ENCODE results near the gene NEBL. TPM values are rescaled to one million over a fixed set of nuclear protein-coding genes. Genes with fewer than 3 reads are reported as not detected.

NEBL gene
- total RNA-seq, 2 donors from 2014 or later: 18.5 to 40.7 TPM

GRCh38 chr10:20839141-20839540 lies 58.0 kb downstream of the NEBL start:
- H3K4me1 ChIP-seq: no peaks in the 10 kb centered on the region
- H3K4me3 ChIP-seq: no peak overlapping the region
- H3K27me3 ChIP-seq: no peaks in the 10 kb centered on the region
- H3K9me3 ChIP-seq: peaks cover 0 to 4% (median 0%) of the 10 kb centered on the region in 3 donors
- H3K27ac ChIP-seq: no peak overlapping the region
- 84 to 95% methylated on average over 4 of the region's 4 CpGs for WGBS, 2 donors
- no peak for DNase-seq
- TF ChIP-seq POLR2A (IDR thresholded peaks at IDR 0.05): no peak
- TF ChIP-seq CTCF (IDR thresholded peaks at IDR 0.05): no peak
- no peaks in the 10 kb centered on the region for H3K36me3 ChIP-seq (replicated peaks in 1 of 2; ENCODE audit: insufficient read depth in 1 of 2, low read depth in 2 of 2)
- no peak for ATAC-seq
- intact Hi-C loops (cut with DNase I): no loop called here

- no peaks in the 10 kb centered on the region for H3K36me3 ChIP-seq (replicated peaks in 1 of 2; ENCODE audit: insufficient read depth in 1 of 2, low read depth in 2 of 2)
- TF ChIP-seq CTCF (IDR thresholded peaks at IDR 0.05): no peak
- TF ChIP-seq POLR2A (IDR thresholded peaks at IDR 0.05): no peak
- H3K9me3 ChIP-seq: peaks cover 0 to 4% (median 0%) of the 10 kb centered on the region in 3 donors
- intact Hi-C loops (cut with DNase I): no loop called here
- H3K4me1 ChIP-seq: no peaks in the 10 kb centered on the region
- H3K4me3 ChIP-seq: no peak overlapping the region
- peak in 2 of 4 donors; percentile 5 to 13 for DNase-seq
- ATAC-seq: no peak
- WGBS, 2 donors: 97 to 100% methylated on average over 7 of the region's 7 CpGs
- no peaks in the 10 kb centered on the region for H3K27me3 ChIP-seq
- no peak overlapping the region for H3K27ac ChIP-seq
These were observed 60.7 kb downstream of the NEBL start for GRCh38 chr10:20836401-20836800.

- H3K9me3 ChIP-seq: peaks cover 0 to 4% (median 0%) of the 10 kb centered on the region in 3 donors
- no peak overlapping the region for H3K27ac ChIP-seq
- no peaks in the 10 kb centered on the region for H3K4me1 ChIP-seq
- ATAC-seq (no peak), DNase-seq (no peak)
- 61 to 70% methylated on average over 4 of the region's 4 CpGs for WGBS, 2 donors
- no peak for TF ChIP-seq POLR2A (IDR thresholded peaks at IDR 0.05)
- intact Hi-C loops (cut with DNase I): no loop called here
- H3K4me3 ChIP-seq: no peak overlapping the region
- no peaks in the 10 kb centered on the region for H3K27me3 ChIP-seq
- H3K36me3 ChIP-seq (replicated peaks in 1 of 2; ENCODE audit: insufficient read depth in 1 of 2, low read depth in 2 of 2): no peaks in the 10 kb centered on the region
These were observed 61.8 kb downstream of the NEBL start for GRCh38 chr10:20835335-20835734.

GRCh38 chr10:20834825-20835224 lies 62.3 kb downstream of the NEBL start:
- Histone ChIP-seq H3K4me3 (no peak overlapping the region), H3K36me3 (replicated peaks in 1 of 2; ENCODE audit: insufficient read depth in 1 of 2, low read depth in 2 of 2) (no peaks in the 10 kb centered on the region), H3K4me1 (no peaks in the 10 kb centered on the region), H3K9me3 (peaks cover 0 to 4% (median 0%) of the 10 kb centered on the region in 3 donors), H3K27me3 (no peaks in the 10 kb centered on the region), H3K27ac (no peak overlapping the region)
- TF ChIP-seq POLR2A (IDR thresholded peaks at IDR 0.05) (no peak), CTCF (IDR thresholded peaks at IDR 0.05) (no peak)
- intact Hi-C loops (cut with DNase I): no loop called here
- no peak for ATAC-seq
- DNase-seq: no peak
- WGBS, 2 donors: 49 to 63% methylated on average over 2 of the region's 2 CpGs

GRCh38 chr10:20822825-20823224 lies 74.3 kb downstream of the NEBL start:
- Histone ChIP-seq H3K27ac (no peak overlapping the region), H3K36me3 (replicated peaks in 1 of 2; ENCODE audit: insufficient read depth in 1 of 2, low read depth in 2 of 2) (no peaks in the 10 kb centered on the region), H3K9me3 (no peaks in the 10 kb centered on the region), H3K4me1 (no peaks in the 10 kb centered on the region), H3K4me3 (no peak overlapping the region), H3K27me3 (no peaks in the 10 kb centered on the region)
- WGBS, 2 donors: 99% methylated on average over 4 of the region's 4 CpGs
- no peak for DNase-seq
- intact Hi-C loops (cut with DNase I): no loop called here
- no peak for TF ChIP-seq CTCF (IDR thresholded peaks at IDR 0.05)
- no peak for TF ChIP-seq POLR2A (IDR thresholded peaks at IDR 0.05)
- ATAC-seq: no peak
